Measurements from ENCODE around the gene NDUFB7.

The NDUFB7 gene

GRCh38 chr19:14566712-14567077 lies 5.2 kb downstream of the NDUFB7 start:
- no peak for TF ChIP-seq ZNF449 (tag by site-specific recombination; IDR thresholded peaks at IDR 0.05)
- no peak for TF ChIP-seq ZNF24 (tag by site-specific recombination; IDR thresholded peaks at IDR 0.05)
- TF ChIP-seq PRDM10 (tag by site-specific recombination; IDR thresholded peaks at IDR 0.05) = no peak
- no peak for TF ChIP-seq KLF7 (tag by site-specific recombination; IDR thresholded peaks at IDR 0.05; ENCODE audit: borderline replicate concordance)
- TF ChIP-seq ZNF473 (tag by site-specific recombination; IDR thresholded peaks at IDR 0.05) = no peak
- TF ChIP-seq TRIM28 (IDR thresholded peaks at IDR 0.05; ENCODE audit: borderline replicate concordance, low read length) = no peak
- TF ChIP-seq ELK4 (IDR thresholded peaks at IDR 0.05; ENCODE audit: borderline replicate concordance, low read depth, low read length) = no peak
- no peak for TF ChIP-seq ZNF175 (tag by site-specific recombination; IDR thresholded peaks at IDR 0.05)
- TF ChIP-seq SALL2 (tag by site-specific recombination; IDR thresholded peaks at IDR 0.05; ENCODE audit: borderline replicate concordance) = no peak
- TF ChIP-seq MZF1 (tag by site-specific recombination; IDR thresholded peaks at IDR 0.05; ENCODE audit: borderline replicate concordance) = no peak
- no peak for TF ChIP-seq BCL11A (tag by site-specific recombination; IDR thresholded peaks at IDR 0.05; ENCODE audit: low read depth)
- no peak for TF ChIP-seq ZSCAN4 (tag by site-specific recombination; IDR thresholded peaks at IDR 0.05)
- TF ChIP-seq ZNF660 (tag by site-specific recombination; IDR thresholded peaks at IDR 0.05) = no peak
- no peak for TF ChIP-seq ZNF629 (tag by site-specific recombination; IDR thresholded peaks at IDR 0.05)
- no peak for TF ChIP-seq ZNF501 (tag by site-specific recombination; IDR thresholded peaks at IDR 0.05)
- no peak for TF ChIP-seq ZBTB44 (tag by site-specific recombination; IDR thresholded peaks at IDR 0.05)
- TF ChIP-seq ZNF26 (tag by site-specific recombination; IDR thresholded peaks at IDR 0.05) = no peak
- TF ChIP-seq SP2 (tag by site-specific recombination; IDR thresholded peaks at IDR 0.05) = no peak
- Histone ChIP-seq H3K4me3 (ENCODE audit: low read depth, low read length) (no peak overlapping the region), H3K9me3 (ENCODE audit: control insufficient read depth, insufficient read depth, low read depth, low read length) (no peaks in the 10 kb centered on the region), H3K36me3 (ENCODE audit: control insufficient read depth in 2 of 2, insufficient read depth in 1 of 2, low read length in 2 of 2) (peaks cover 0 to 42% of the 10 kb centered on the region in 2 experiments; a peak in 2 of 3 replicates), H3K4me1 (ENCODE audit: control insufficient read depth, insufficient read depth, low read length) (peaks cover 4% of the 10 kb centered on the region; the same call in 1 of the 2 replicates), H3K27ac (ENCODE audit: extremely low read depth, low read depth, low read length) (no peak overlapping the region)
- ChIA-PET CTCF (interaction anchor here (4.8 kb wide), 1 partner anchor 10 kb away, joined by 19 read pairs; no protein-coding TSS in a partner anchor), POLR2A (no interaction called here)

Data from HEK293 (cell line).